K562 (cell line): ENCODE data around the gene TRA2B.

Source experiments
- BRCA1 ChIP-seq, 2 experiments: fragments of 450-650 bp in 1 of 2; sonication (generic) in 1 of 2; formaldehyde crosslinking in 1 of 2; IDR thresholded peaks; 2 replicates each; pipeline versions ENCODE4 v1.5.0 to v1.6.1; 2017 to 2020; ENCODE audit warnings: mild to moderate bottlenecking in 1 of 2, missing genetic modification reagents in 1 of 2
- CEBPB ChIP-seq: fragments of 450-650 bp; IDR thresholded peaks from 2 replicates; pipeline ENCODE4 v1.6.1; 2016; ENCODE audit warnings: missing genetic modification characterization, missing compliant biosample characterization
- EP300 ChIP-seq: IDR thresholded peaks from 2 replicates; pipeline ENCODE4 v1.6.1; 2012; ENCODE audit warnings: low read length, improper control_type of control experiment
- HMG20A ChIP-seq: fragments of 450-650 bp; formaldehyde crosslinking; conservative IDR thresholded peaks from 2 replicates; pipeline ENCODE4 v1.4.0; 2020; ENCODE audit warnings: mild to moderate bottlenecking, mixed read lengths
- POLR2A ChIP-seq: fragments of 450-650 bp; conservative IDR thresholded peaks from 2 replicates; pipeline ENCODE4 v1.6.1; 2016
- PTTG1 ChIP-seq: fragments of 450-650 bp; IDR thresholded peaks from 2 replicates; pipeline ENCODE4 v1.6.1; 2016; ENCODE audit warnings: low read depth, mild to moderate bottlenecking, missing genetic modification characterization, missing compliant biosample characterization
- RFX5 ChIP-seq: IDR thresholded peaks from 2 replicates; pipeline ENCODE4 v1.6.1; 2011; ENCODE audit warnings: low read depth, mild to moderate bottlenecking, improper control_type of control experiment, low read length
- SMC3 ChIP-seq: conservative IDR thresholded peaks from 2 replicates; pipeline ENCODE4 v1.6.1; 2011; ENCODE audit warnings: low read depth, low read length, improper control_type of control experiment; ENCODE audit not compliant: insufficient read depth
- ZBTB8A ChIP-seq: fragments of 450-650 bp; IDR thresholded peaks from 2 replicates; pipeline ENCODE4 v1.6.1; 2018; ENCODE audit warnings: mild to moderate bottlenecking, moderate library complexity; ENCODE audit not compliant: partially characterized antibody
- TF ChIP-seq, protein P1 (sequence below), 2 experiments: fragments of 450-650 bp; conservative IDR thresholded peaks; 2 replicates each; pipeline ENCODE4 v1.6.1; 2017; ENCODE audit warnings: mild to moderate bottlenecking in 2 of 2, moderate library complexity in 2 of 2
- TF ChIP-seq, protein P2 (sequence below): sonication (generic); formaldehyde crosslinking; IDR thresholded peaks from 2 replicates; pipeline ENCODE4 v1.9.0; 2022; ENCODE audit warnings: mild to moderate bottlenecking, missing genetic modification reagents
- TF ChIP-seq, protein P3 (sequence below), 3 experiments: IDR thresholded peaks in 2 of 3; conservative IDR thresholded peaks in 1 of 3; 2 replicates each; pipeline ENCODE4 v1.5.1; 2011 to 2012; ENCODE audit warnings: low read length in 3 of 3, mild to moderate bottlenecking in 3 of 3, control low read depth in 2 of 3, improper control_type of control experiment in 1 of 3, inconsistent platforms in 1 of 3, low read depth in 1 of 3, mixed read lengths in 1 of 3, moderate library complexity in 1 of 3; ENCODE audit not compliant: insufficient read depth in 2 of 3

DNA sequence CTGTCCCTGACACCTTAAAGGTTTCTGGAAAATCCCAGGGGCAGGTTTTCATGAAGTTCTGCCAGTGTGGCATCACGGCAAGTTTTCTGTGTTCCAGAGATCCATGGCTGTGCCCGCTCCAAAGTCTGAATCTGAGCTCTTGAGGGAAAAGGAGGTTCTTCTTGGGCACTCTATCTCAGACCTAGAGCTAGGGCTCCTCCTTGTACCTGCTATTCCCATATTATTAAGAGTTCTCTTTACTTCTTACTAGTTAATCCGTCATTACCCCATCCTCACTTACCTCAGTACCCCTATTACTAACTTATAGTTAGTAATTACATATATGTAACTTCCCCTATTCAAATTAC is 5.9 kb upstream of the TRA2B start:
- TF ChIP-seq RFX5 = no peak
- TF ChIP-seq, protein P1, sequence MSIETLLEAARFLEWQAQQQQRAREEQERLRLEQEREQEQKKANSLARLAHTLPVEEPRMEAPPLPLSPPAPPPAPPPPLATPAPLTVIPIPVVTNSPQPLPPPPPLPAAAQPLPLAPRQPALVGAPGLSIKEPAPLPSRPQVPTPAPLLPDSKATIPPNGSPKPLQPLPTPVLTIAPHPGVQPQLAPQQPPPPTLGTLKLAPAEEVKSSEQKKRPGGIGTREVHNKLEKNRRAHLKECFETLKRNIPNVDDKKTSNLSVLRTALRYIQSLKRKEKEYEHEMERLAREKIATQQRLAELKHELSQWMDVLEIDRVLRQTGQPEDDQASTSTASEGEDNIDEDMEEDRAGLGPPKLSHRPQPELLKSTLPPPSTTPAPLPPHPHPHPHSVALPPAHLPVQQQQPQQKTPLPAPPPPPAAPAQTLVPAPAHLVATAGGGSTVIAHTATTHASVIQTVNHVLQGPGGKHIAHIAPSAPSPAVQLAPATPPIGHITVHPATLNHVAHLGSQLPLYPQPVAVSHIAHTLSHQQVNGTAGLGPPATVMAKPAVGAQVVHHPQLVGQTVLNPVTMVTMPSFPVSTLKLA (conservative IDR thresholded peaks at IDR 0.05) = no peak
- no peak for TF ChIP-seq PTTG1 (tag)
- TF ChIP-seq POLR2A = no peak
- TF ChIP-seq, protein P2, sequence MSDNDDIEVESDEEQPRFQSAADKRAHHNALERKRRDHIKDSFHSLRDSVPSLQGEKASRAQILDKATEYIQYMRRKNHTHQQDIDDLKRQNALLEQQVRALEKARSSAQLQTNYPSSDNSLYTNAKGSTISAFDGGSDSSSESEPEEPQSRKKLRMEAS (CRISPR knock-in tag) = no peak
- no peak for TF ChIP-seq BRCA1 (IDR thresholded peaks at IDR 0.05)
- TF ChIP-seq BRCA1 (CRISPR knock-in tag; IDR thresholded peaks at IDR 0.05) = no peak
- TF ChIP-seq SMC3 = no peak
- TF ChIP-seq, protein P3, sequence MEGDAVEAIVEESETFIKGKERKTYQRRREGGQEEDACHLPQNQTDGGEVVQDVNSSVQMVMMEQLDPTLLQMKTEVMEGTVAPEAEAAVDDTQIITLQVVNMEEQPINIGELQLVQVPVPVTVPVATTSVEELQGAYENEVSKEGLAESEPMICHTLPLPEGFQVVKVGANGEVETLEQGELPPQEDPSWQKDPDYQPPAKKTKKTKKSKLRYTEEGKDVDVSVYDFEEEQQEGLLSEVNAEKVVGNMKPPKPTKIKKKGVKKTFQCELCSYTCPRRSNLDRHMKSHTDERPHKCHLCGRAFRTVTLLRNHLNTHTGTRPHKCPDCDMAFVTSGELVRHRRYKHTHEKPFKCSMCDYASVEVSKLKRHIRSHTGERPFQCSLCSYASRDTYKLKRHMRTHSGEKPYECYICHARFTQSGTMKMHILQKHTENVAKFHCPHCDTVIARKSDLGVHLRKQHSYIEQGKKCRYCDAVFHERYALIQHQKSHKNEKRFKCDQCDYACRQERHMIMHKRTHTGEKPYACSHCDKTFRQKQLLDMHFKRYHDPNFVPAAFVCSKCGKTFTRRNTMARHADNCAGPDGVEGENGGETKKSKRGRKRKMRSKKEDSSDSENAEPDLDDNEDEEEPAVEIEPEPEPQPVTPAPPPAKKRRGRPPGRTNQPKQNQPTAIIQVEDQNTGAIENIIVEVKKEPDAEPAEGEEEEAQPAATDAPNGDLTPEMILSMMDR (IDR thresholded peaks at IDR 0.05 in 2 of 3, conservative IDR thresholded peaks at IDR 0.05 in 1 of 3; ENCODE audit: insufficient read depth in 2 of 3, low read depth in 1 of 3, low read length in 3 of 3) = peak in 1 of 3 experiments; percentile 13; a peak in 1 of 6 replicates
- no peak for TF ChIP-seq EP300
- TF ChIP-seq ZBTB8A = no peak
- TF ChIP-seq CEBPB = peak; percentile 1; the same call in 1 of the 2 replicates
- TF ChIP-seq HMG20A (CRISPR knock-in tag) = no peak
